ENCODE data around the gene LIN52. TPM values are rescaled to one million over a fixed set of nuclear protein-coding genes. Genes with fewer than 3 reads are reported as not detected.

Gene LIN52
- total and polyA plus RNA-seq, 2 of the 13 experiments (the other 11 are each of a cell fraction or from before 2014, with no cell fraction given), result 11.4 to 23.3 TPM

DNA sequence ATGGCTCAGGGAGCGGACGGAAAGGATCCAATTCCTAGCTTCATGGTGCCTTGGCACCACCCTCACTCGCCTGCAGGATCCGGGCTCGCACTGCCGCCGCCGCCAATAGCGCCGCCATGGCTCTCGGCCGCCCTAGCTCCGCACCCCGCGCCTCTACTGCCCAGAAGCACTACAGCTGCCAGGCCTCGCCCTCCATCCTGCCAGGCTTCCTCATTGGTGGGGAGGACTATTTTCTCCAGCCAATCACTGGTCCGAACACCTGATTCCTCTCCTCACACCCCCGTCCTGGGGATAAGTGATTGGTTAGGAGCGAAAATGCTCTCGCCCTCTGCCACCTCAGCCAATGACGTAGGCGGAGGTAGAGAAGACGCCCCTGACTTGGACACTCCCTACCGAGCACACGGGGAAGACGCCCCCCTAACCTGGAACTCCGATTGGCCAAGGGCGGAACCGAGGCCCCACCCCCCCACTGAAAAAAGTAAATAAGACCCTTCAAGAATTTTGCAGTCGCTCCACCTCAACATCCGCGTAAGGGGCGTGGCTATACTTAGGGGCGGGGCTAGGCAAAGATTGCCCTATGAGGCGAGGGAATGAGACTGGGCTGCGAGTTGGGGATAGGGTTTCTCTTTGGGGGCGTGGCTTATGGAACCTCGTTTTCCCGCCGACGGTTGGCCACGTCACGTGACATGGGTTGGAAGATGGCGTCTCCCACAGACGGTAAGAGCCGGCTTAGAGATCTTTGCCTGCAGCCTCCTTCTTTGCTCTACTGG lies at the start of gene LIN52, which contains the start of gene ALDH6A1 (continued):
- TF ChIP-seq ETV6 (CRISPR knock-in tag; conservative IDR thresholded peaks at IDR 0.05) (0 out of 2 replicates have a peak, but pooled peaks have one; percentile 29), ZNF749 (CRISPR knock-in tag; IDR thresholded peaks at IDR 0.05; ENCODE audit: borderline replicate concordance) (no peak), KAT8 (CRISPR knock-in tag; IDR thresholded peaks at IDR 0.05) (peak; percentile 85), CHCHD3 (CRISPR knock-in tag; IDR thresholded peaks at IDR 0.05) (no peak), STAG1 (CRISPR knock-in tag; IDR thresholded peaks at IDR 0.05) (no peak), SMARCE1 (IDR thresholded peaks at IDR 0.05; ENCODE audit: borderline replicate concordance) (no peak), ZFP36 (IDR thresholded peaks at IDR 0.05; ENCODE audit: borderline replicate concordance, low read depth, low read length, partially characterized antibody) (no peak), GABPA (IDR thresholded peaks at IDR 0.05; ENCODE audit: low read depth, low read length) (no peak), GABPA (CRISPR knock-in tag; IDR thresholded peaks at IDR 0.05; ENCODE audit: low read depth) (peak; percentile 39), CENPX (CRISPR knock-in tag; IDR thresholded peaks at IDR 0.05) (no peak), RCOR2 (CRISPR knock-in tag; IDR thresholded peaks at IDR 0.05) (no peak), ZMYM2 (CRISPR knock-in tag; IDR thresholded peaks at IDR 0.05) (no peak), ZNF251 (CRISPR knock-in tag; IDR thresholded peaks at IDR 0.05) (no peak), ZNF562 (CRISPR knock-in tag; IDR thresholded peaks at IDR 0.05; ENCODE audit: borderline replicate concordance) (no peak), ZIK1 (CRISPR knock-in tag; IDR thresholded peaks at IDR 0.05; ENCODE audit: borderline replicate concordance, low read depth) (no peak), MYC (CRISPR knock-in tag; IDR thresholded peaks at IDR 0.05; ENCODE audit: borderline replicate concordance) (0 out of 2 replicates have a peak, but pooled peaks have one; percentile 36), ZSCAN30 (CRISPR knock-in tag; IDR thresholded peaks at IDR 0.05) (no peak), MLLT10 (CRISPR knock-in tag; IDR thresholded peaks at IDR 0.05) (no peak), RARA (CRISPR knock-in tag; IDR thresholded peaks at IDR 0.05) (no peak), HNRNPLL (IDR thresholded peaks at IDR 0.05; ENCODE audit: low read depth, low read length, poor library complexity, severe bottlenecking) (peak; percentile 84)
- TF ChIP-seq, protein P1, sequence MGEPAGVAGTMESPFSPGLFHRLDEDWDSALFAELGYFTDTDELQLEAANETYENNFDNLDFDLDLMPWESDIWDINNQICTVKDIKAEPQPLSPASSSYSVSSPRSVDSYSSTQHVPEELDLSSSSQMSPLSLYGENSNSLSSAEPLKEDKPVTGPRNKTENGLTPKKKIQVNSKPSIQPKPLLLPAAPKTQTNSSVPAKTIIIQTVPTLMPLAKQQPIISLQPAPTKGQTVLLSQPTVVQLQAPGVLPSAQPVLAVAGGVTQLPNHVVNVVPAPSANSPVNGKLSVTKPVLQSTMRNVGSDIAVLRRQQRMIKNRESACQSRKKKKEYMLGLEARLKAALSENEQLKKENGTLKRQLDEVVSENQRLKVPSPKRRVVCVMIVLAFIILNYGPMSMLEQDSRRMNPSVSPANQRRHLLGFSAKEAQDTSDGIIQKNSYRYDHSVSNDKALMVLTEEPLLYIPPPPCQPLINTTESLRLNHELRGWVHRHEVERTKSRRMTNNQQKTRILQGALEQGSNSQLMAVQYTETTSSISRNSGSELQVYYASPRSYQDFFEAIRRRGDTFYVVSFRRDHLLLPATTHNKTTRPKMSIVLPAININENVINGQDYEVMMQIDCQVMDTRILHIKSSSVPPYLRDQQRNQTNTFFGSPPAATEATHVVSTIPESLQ (CRISPR knock-in tag; conservative IDR thresholded peaks at IDR 0.05), result no peak
- TF ChIP-seq, protein P2, sequence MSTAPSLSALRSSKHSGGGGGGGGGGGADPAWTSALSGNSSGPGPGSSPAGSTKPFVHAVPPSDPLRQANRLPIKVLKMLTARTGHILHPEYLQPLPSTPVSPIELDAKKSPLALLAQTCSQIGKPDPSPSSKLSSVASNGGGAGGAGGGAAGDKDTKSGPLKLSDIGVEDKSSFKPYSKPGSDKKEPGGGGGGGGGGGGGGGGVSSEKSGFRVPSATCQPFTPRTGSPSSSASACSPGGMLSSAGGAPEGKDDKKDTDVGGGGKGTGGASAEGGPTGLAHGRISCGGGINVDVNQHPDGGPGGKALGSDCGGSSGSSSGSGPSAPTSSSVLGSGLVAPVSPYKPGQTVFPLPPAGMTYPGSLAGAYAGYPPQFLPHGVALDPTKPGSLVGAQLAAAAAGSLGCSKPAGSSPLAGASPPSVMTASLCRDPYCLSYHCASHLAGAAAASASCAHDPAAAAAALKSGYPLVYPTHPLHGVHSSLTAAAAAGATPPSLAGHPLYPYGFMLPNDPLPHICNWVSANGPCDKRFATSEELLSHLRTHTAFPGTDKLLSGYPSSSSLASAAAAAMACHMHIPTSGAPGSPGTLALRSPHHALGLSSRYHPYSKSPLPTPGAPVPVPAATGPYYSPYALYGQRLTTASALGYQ (CRISPR knock-in tag; IDR thresholded peaks at IDR 0.05), result no peak
- TF ChIP-seq, protein P3, sequence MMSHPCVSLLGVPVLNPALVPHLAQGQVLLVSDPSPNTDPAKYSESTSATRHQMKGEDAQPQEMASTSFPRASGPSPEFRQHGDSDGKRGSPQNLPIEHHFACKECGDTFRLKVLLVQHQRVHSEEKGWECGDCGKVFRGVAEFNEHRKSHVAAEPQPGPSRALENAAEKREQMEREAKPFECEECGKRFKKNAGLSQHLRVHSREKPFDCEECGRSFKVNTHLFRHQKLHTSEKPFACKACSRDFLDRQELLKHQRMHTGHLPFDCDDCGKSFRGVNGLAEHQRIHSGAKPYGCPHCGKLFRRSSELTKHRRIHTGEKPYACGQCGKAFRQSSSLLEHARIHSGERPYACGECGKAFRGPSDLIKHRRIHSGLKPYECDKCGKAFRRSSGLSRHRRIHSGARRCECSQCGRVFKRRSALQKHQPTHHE (CRISPR knock-in tag; IDR thresholded peaks at IDR 0.05; ENCODE audit: borderline replicate concordance), result 0 out of 2 replicates have a peak, but pooled peaks have one; percentile 56
- TF ChIP-seq, protein P4, sequence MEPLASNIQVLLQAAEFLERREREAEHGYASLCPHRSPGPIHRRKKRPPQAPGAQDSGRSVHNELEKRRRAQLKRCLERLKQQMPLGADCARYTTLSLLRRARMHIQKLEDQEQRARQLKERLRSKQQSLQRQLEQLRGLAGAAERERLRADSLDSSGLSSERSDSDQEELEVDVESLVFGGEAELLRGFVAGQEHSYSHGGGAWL (CRISPR knock-in tag; IDR thresholded peaks at IDR 0.05), result peak; percentile 73; the same call in 1 of the 2 replicates
- TF ChIP-seq, protein P5, sequence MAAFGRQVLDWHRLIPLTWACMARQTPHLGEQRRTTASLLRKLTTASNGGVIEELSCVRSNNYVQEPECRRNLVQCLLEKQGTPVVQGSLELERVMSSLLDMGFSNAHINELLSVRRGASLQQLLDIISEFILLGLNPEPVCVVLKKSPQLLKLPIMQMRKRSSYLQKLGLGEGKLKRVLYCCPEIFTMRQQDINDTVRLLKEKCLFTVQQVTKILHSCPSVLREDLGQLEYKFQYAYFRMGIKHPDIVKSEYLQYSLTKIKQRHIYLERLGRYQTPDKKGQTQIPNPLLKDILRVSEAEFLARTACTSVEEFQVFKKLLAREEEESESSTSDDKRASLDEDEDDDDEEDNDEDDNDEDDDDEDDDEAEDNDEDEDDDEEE (CRISPR knock-in tag; IDR thresholded peaks at IDR 0.05), result peak; percentile 54; the same call in 1 of the 2 replicates

All from HepG2 (cell line).